Lower leg skin (tissue), 4 donors: ENCODE results near the gene ABHD18. TPM values are rescaled to one million over a fixed set of nuclear protein-coding genes. Genes with fewer than 3 reads are reported as not detected.
"Not testable (repeated sequence)": the region's sequence is repeated elsewhere in the genome, so short reads cannot be mapped to it uniquely, and the experiment has no call there.

Experiments used
- DNase-seq, 2 donors: peaks; one replicate each; pipeline ENCODE4 v3.0.0-alpha.2; 2019; ENCODE audit warnings: low spot score in 2 of 2
- H3K4me3 ChIP-seq: fragments of 200-600 bp; sonication (generic); 2 replicates; pipeline ENCODE4 v1.5.1; 2017; ENCODE audit warnings: mild to moderate bottlenecking, low read depth; ENCODE audit not compliant: poor library complexity, severe bottlenecking
- CTCF ChIP-seq, 3 donors: fragments of 450-650 bp; IDR thresholded peaks; one replicate each; pipeline ENCODE4 v1.5.1; 2016; ENCODE audit warnings: antibody characterized with exemption in 3 of 3, mild to moderate bottlenecking in 3 of 3, moderate library complexity in 2 of 3
- POLR2A ChIP-seq, 2 donors: fragments of 450-650 bp; IDR thresholded peaks; one replicate each; pipeline ENCODE4 v1.6.1; 2016 to 2017; ENCODE audit warnings: antibody characterized with exemption in 2 of 2, mild to moderate bottlenecking in 1 of 2, moderate library complexity in 1 of 2
- WGBS, 2 donors: methylation state at CpG; one replicate each; pipeline ENCODE4 v1.1.5; 2018; 5-methylcytosine and 5-hydroxymethylcytosine counted together
- intact Hi-C: fragments of 100-400 bp; cut with DNase I; formaldehyde crosslinking; loops from one replicate; pipeline ENCODE4 v1.15.0; 2023; ENCODE audit warnings: low total_unique reads
- total RNA-seq, 4 donors: library from RNA; depleted of rRNA; stranded (reverse); fragments of >200 nt; gene quantifications; one replicate each; pipeline ENCODE4 v1.1.0, GENCODE V29; 2016

The ABHD18 gene
- total RNA-seq, 4 donors from 2014 or later = 4.2 to 11.9 (median 7.9) TPM

GRCh38 chr4:127985989-127986388, 20.8 kb downstream of the ABHD18 start:
- no peak for DNase-seq
- intact Hi-C loops = no loop called here
- WGBS, 2 donors = 100% methylated on average over 1 of the region's 1 CpG
- TF ChIP-seq POLR2A (IDR thresholded peaks at IDR 0.05) (no peak), CTCF (IDR thresholded peaks at IDR 0.05) (no peak)
- H3K4me3 ChIP-seq = no peak overlapping the region

GRCh38 chr4:127988638-127989037, 23.4 kb downstream of the ABHD18 start:
- intact Hi-C loops = no loop called here
- WGBS, 2 donors = 88 to 94% methylated on average over 6 of the region's 6 CpGs
- DNase-seq = no peak
- no peak for TF ChIP-seq POLR2A (IDR thresholded peaks at IDR 0.05)
- TF ChIP-seq CTCF (IDR thresholded peaks at IDR 0.05) = no peak
- no peak overlapping the region for H3K4me3 ChIP-seq

- no peak for DNase-seq
- 66 to 81% methylated on average over 2 of the region's 2 CpGs for WGBS, 2 donors
- TF ChIP-seq CTCF (IDR thresholded peaks at IDR 0.05) = no peak
- TF ChIP-seq POLR2A (IDR thresholded peaks at IDR 0.05) = no peak
- intact Hi-C loops = no loop called here
- no peak overlapping the region for H3K4me3 ChIP-seq
Observed at GRCh38 chr4:127993151-127993550, 27.9 kb downstream of the ABHD18 start.

GRCh38 chr4:127995776-127996175, 30.6 kb downstream of the ABHD18 start:
- no peak overlapping the region for H3K4me3 ChIP-seq
- TF ChIP-seq CTCF (IDR thresholded peaks at IDR 0.05) (no peak), POLR2A (IDR thresholded peaks at IDR 0.05) (no peak)
- WGBS, 2 donors = 80 to 85% methylated on average over 1 of the region's 1 CpG
- intact Hi-C loops = no loop called here
- no peak for DNase-seq

- 89 to 97% methylated on average over 6 of the region's 6 CpGs for WGBS, 2 donors
- DNase-seq, H3K4me3 ChIP-seq, intact Hi-C loops: not testable (repeated sequence)
Observed at GRCh38 chr4:127996521-127996920, 31.3 kb downstream of the ABHD18 start.

GRCh38 chr4:127997534-127998388, 32.6 kb downstream of the ABHD18 start:
- no peak overlapping the region for H3K4me3 ChIP-seq
- DNase-seq = no peak
- intact Hi-C loops = no loop called here
- TF ChIP-seq POLR2A (IDR thresholded peaks at IDR 0.05) (no peak), CTCF (IDR thresholded peaks at IDR 0.05) (no peak)
- WGBS, 2 donors = 93 to 94% methylated on average over 8 of the region's 8 CpGs
